ENCODE results near the gene NPR2.
A peak's percentile ranks its signal among the peaks of the same experiment; 100 is the strongest.

The NPR2 gene

DNA sequence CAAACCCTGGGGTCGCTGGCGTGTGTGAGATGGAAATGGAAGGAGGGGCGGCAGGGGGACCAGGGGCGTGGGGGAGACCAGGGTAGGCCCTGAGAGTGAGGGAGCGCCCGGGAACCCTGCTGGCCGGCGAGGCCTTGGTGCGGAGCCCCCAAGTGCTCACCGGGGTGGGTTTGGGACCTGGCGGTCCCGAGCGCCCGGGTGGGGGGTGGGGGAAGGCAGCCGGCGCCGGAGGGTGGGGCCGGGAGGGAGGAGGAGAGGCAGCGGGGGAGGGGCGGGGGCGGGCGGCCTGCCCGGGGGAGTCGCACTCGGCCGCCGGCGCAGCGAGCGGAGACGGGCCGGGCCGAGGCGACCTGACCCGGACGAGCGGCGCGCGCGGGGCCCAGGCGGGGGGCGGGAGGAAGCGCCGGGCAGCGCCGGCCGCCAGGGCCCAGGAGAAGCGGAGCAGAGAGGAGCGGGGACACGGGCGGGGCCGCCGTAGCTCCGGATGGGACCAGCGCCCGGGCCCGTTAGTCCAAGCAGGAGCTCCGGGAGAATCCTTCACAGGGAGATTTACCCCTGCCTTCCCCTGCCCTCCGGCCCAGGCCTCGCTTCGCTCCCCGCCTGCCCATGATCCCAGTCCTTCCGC is at the start of gene NPR2:
TSS of gene NPR2 (plus strand) at position 295 of the 625 bp plus-strand sequence. CDS start 818 bp downstream, outside the sequence.
- H3K27ac Mint-ChIP-seq: no peak within 1 kb of the TSS
- H3K4me1 Mint-ChIP-seq: peaks cover 17% of the 10 kb centered on the region
- H3K9me3 Mint-ChIP-seq: no peaks in the 10 kb centered on the region
- peaks cover 5% of the 10 kb centered on the region for H3K36me3 Mint-ChIP-seq
- H3K27me3 Mint-ChIP-seq: no peaks in the 10 kb centered on the region
- H3K4me3 Mint-ChIP-seq: no peak within 1 kb of the TSS

DNA sequence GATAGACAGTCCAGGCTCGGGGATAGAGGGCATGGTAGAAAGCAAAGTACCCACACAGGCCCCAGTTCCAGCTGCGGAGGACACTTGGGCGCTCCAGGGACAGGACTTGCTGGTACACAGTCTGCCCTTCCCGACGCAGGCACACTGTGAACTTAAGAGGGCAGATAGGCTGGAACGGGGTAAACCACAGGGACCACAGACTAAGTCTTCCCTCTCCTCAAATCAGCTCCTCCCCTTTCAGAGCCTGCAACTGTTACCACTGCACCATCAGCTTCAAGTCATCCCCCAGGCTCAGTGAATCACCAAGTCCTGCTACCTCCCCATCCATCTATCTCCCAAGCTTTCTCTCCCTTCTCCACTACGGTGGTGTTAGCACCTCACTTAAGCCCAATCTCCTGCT is 49.7 kb upstream of the NPR2 start:
- H3K4me3 Mint-ChIP-seq: no peak overlapping the region
- peaks cover 24% of the 10 kb centered on the region for H3K4me1 Mint-ChIP-seq
- H3K27me3 Mint-ChIP-seq: no peaks in the 10 kb centered on the region
- H3K36me3 Mint-ChIP-seq: peaks cover 2% of the 10 kb centered on the region
- no peak overlapping the region for H3K27ac Mint-ChIP-seq
- no peaks in the 10 kb centered on the region for H3K9me3 Mint-ChIP-seq

DNA sequence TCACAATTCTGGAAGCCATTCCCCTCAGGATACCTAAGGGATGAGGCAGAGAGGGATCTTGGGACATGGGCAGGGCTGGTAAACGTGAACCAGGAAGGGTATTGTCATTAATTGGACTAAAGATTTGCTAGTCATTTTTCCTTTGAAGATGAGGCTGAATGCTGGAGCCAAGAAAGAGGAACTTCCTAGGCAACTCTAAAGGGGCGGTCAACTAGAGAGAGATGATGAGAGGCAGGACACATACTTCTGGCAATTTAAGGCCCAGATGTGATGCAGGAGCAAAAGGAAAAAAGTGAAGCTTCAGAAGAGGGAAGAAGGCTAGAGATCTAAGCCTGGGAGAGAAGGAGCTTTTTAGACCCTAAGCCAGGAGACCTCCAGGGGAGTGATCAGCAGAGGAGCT is 47.9 kb upstream of the NPR2 start:
- Mint-ChIP-seq H3K36me3 (peaks cover 2% of the 10 kb centered on the region), H3K4me1 (peaks cover 40% of the 10 kb centered on the region)

DNA sequence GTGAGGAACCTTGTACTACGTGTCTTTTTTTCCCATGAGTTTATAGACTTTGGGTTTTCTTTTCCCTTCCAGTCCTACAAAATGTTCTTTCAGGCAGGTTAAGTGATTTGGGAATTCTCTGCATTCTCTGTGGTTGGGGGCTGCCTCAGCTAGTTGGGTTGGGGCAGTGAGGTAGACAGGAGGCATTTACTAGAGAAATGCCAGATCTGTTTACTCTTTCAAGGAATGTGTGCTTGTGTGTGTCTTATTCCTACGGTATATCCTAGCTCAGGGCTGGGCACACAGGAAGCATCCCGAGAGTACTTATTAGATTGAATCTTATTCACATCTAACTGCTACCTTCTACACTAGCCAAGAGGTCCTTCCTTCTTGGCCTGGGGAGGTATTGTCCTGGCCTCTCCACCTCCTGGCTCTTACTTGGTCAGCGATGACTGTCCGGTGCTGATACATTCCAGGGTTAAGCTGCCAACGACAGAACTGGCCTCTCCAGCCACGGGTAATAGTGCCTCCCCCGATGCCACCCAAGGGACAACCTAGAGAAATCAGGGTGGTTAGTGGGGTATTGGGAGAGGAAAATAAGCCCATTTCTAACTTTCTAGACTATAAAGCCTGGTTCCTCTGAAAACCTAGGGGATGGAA is 47.4 kb upstream of the NPR2 start:
- Mint-ChIP-seq H3K27ac (no peak overlapping the region), H3K4me1 (peaks cover 40% of the 10 kb centered on the region), H3K4me3 (no peak overlapping the region), H3K36me3 (peaks cover 2% of the 10 kb centered on the region), H3K27me3 (no peaks in the 10 kb centered on the region), H3K9me3 (no peaks in the 10 kb centered on the region)

More for the DNA sequence above, 47.9 kb upstream of the NPR2 start:
- no peak overlapping the region for H3K4me3 Mint-ChIP-seq
- no peaks in the 10 kb centered on the region for H3K27me3 Mint-ChIP-seq
- H3K9me3 Mint-ChIP-seq: no peaks in the 10 kb centered on the region
- H3K27ac Mint-ChIP-seq: no peak overlapping the region

DNA sequence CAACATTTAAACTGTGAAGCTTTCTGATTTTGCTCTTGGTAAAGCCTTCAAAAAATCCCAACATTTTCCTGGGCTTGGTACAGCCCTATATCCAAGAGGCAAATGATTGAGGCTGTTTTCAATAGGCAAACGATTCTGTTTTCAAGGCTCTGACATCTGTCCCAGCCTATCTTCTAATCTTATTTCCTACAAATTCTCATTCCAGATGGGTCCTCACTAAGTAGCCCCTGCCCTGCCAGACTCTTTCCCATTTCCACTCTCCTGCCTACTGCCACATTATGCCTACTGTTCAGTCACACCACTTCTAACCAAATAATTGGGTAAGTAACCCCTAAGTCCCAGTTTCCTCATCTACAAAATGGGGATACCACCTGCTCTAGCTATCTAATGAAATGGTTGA is 45.8 kb upstream of the NPR2 start:
- H3K27me3 Mint-ChIP-seq: no peaks in the 10 kb centered on the region
- peaks cover 2% of the 10 kb centered on the region for H3K36me3 Mint-ChIP-seq
- no peaks in the 10 kb centered on the region for H3K9me3 Mint-ChIP-seq
- H3K4me3 Mint-ChIP-seq: peak overlapping the region; percentile 63
- H3K4me1 Mint-ChIP-seq: peaks cover 47% of the 10 kb centered on the region
- H3K27ac Mint-ChIP-seq: peak overlapping the region; percentile 59

DNA sequence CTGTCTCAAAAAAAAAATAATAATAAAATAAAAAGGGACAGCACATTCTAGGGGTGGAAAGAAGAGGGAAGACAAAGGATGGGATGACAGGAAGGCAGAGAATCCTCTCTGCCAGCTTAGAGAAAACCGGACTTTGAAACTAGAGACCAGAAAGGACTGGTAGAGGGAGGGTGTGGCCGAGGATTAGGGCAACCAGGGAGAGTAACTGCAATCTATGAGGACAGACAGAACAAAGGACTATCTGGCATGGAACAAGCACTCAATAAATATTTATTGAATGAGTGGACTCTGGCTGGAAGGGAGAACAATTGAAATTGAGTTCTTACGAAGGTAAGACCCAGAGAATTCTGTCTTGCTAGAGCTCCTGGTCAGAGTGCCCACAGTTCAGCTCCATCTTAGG is 44.8 kb upstream of the NPR2 start:
- Mint-ChIP-seq H3K36me3 (peaks cover 2% of the 10 kb centered on the region), H3K4me3 (peak overlapping the region; percentile 91), H3K27ac (no peak overlapping the region), H3K27me3 (no peaks in the 10 kb centered on the region), H3K9me3 (no peaks in the 10 kb centered on the region), H3K4me1 (peaks cover 47% of the 10 kb centered on the region)

DNA sequence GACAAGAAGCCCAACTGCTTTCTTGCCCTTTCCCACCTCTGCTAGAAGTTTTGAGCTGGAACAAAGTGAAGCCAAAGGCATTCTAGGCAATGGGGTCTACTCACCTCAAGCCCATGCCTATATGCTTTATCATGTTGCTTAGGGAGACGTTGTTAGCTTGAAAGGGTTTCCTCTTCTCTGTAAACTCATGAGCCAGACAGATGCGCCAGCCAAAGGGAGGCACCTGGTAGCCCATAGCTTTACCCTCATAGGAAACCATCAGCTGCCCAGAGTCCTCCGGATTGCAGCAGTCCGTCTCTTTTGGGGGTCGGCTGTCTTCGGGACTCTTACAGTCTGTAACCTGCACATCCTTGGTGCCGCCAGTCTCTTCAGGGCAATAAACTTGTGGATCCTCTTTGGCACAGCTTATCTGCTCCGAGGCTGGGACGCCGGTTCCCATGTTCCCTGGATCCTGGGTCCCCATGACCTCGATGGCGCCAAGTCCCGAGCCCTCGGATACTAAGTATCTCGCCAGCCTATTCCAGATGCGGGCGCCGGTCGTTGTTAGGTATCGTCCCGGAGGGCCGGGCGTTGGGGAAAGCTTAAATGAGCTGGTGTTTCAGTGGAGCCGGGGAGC is 43.0 kb upstream of the NPR2 start:
- H3K9me3 Mint-ChIP-seq: no peaks in the 10 kb centered on the region
- peaks cover 7% of the 10 kb centered on the region for H3K36me3 Mint-ChIP-seq
- H3K27me3 Mint-ChIP-seq: no peaks in the 10 kb centered on the region
- peaks cover 37% of the 10 kb centered on the region for H3K4me1 Mint-ChIP-seq
- peak overlapping the region; percentile 91 for H3K4me3 Mint-ChIP-seq
- peak overlapping the region; percentile 83 for H3K27ac Mint-ChIP-seq

DNA sequence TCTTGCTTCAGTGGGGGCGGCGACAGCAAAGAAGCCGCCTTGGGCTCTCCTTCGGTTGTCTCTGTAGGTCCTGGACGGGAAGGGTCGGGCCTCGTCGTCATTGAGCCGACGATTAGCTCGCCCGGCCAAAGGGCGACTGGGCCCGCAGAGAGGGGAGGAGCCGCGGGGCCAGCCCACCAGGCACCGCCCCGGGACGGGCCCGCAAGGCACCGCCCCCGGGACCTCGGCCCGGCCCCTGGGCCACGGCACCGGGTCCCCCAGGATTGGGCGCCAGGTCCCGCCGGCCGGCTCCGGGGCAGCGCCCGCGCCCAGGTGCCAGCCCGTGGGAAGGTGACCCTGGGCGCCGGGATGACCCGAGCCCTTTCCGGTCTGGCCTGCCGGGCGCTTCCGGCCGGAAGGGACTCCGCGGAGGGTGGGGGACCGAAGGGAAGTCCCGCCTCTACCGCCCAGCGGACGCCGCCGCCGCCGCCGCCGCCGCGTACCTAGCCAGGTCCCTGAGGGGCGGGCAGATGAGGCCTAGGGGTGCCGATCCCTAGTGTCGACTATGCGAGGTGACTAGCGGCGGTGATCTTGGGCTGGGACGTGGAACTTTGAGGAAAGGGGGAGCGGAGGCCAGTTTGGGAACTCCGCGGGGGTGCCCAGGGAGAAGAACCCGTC is 42.4 kb upstream of the NPR2 start, which contains the start of the genes GBA2 and RGP1:
TSS of gene GBA2 (minus strand) at position 371 of the 657 bp plus-strand sequence. CDS start 524 bp downstream, outside the sequence.
TSS of gene RGP1 (plus strand) at position 430 of the 657 bp plus-strand sequence. CDS start 469 bp downstream, outside the sequence.
- Mint-ChIP-seq H3K27me3 (no peaks in the 10 kb centered on the region), H3K4me3 (peak within 1 kb of the TSS; percentile 92), H3K4me1 (peaks cover 37% of the 10 kb centered on the region), H3K9me3 (no peaks in the 10 kb centered on the region), H3K27ac (peak within 1 kb of the TSS; percentile 87), H3K36me3 (peaks cover 12% of the 10 kb centered on the region)

DNA sequence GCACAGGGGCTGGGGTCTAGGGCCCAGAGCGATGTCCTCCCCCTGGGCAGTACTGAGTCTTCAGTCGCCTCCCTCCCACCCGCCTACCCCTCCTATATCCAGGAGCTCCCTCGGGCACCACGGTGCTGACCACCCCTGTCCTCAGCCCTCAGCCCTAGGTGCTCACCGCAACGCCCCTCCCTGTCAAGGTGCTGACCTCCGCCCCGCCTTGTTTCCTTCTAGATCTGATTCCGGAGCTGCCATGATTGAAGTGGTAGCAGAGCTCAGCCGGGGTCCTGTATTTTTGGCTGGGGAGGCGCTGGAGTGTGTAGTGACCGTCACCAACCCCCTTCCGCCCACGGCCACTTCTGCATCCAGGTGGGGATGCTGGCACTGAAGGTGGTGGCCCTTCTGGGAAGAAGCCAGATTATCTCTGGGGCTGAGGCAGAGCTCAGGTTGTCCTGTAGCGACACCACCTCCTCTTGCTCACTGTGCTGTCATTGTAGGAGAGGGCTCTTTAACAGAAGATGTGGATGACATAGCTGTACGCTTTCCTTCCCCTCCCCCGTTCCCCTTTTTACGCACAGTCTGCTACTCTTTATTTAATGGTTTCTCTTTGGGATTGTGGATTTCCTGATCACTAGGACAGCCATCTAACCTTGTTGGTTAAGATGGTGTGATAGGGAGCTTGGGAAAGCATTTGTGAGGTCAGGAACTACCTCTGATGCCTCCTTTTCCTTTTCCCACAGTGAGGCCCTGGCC is 41.7 kb upstream of the NPR2 start:
- peaks cover 12% of the 10 kb centered on the region for H3K36me3 Mint-ChIP-seq
- peak overlapping the region; percentile 87 for H3K27ac Mint-ChIP-seq
- peak overlapping the region; percentile 92 for H3K4me3 Mint-ChIP-seq
- H3K9me3 Mint-ChIP-seq: no peaks in the 10 kb centered on the region
- no peaks in the 10 kb centered on the region for H3K27me3 Mint-ChIP-seq
- H3K4me1 Mint-ChIP-seq: peaks cover 37% of the 10 kb centered on the region

DNA sequence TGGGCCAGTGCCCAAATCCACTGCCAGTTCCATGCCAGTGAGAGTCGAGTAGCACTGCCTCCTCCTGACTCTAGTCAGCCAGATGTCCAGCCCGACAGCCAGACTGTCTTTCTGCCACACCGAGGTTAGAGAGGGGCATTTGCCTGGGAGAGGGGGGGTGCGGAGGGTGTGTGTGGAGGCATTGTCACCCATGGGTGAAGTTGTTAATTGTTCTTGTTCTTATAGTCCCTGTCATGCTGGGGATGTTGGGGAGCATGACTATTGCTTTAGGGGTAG is 41.2 kb upstream of the NPR2 start:
- peak overlapping the region; percentile 92 for H3K4me3 Mint-ChIP-seq
- peaks cover 37% of the 10 kb centered on the region for H3K4me1 Mint-ChIP-seq
- H3K9me3 Mint-ChIP-seq: no peaks in the 10 kb centered on the region
- H3K27me3 Mint-ChIP-seq: no peaks in the 10 kb centered on the region
- H3K36me3 Mint-ChIP-seq: peaks cover 12% of the 10 kb centered on the region
- H3K27ac Mint-ChIP-seq: no peak overlapping the region

DNA sequence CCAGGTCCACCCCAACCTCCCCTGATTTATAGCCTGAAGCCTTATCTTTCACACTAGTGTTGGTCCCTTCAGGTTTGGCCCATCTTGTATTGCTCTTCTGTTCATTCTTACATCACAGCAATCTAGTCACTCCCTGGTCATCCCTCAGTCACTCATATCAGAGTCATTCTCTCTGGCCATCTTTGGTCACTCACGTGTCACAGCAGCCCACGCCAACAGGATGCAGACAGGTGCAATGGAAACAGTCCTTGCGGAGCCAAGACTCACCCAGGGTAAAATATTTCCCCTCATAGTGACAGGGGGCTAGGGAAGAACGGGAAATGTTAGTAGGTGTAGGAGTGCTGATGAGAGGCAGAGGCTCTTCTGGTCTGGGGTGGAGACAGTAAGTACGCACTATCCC is 37.9 kb upstream of the NPR2 start:
- H3K36me3 Mint-ChIP-seq: peaks cover 10% of the 10 kb centered on the region
- H3K4me1 Mint-ChIP-seq: peaks cover 26% of the 10 kb centered on the region
- no peaks in the 10 kb centered on the region for H3K9me3 Mint-ChIP-seq
- H3K27me3 Mint-ChIP-seq: no peaks in the 10 kb centered on the region
- no peak overlapping the region for H3K4me3 Mint-ChIP-seq
- H3K27ac Mint-ChIP-seq: peak overlapping the region; percentile 70

DNA sequence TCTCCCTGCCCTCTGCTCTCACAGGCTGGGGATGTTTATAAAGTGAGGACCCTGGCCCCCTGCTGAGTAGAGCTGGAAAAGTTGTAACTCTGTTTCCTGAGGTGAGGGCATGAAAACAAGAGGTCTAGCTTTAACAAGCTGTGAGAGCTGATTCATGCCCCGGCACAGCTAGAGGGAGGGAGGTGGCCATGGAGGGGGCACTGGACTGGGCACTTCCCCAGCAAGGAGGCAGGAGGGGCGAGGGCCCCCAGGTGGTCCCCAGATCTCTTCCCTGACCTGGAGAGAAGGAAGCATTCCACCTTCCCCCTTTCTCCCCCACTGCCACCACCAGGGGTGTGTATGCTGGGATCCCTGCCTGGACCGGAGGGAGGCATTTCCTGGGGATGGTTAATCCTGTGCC is 37.1 kb upstream of the NPR2 start, which contains the start of gene MSMP:
TSS of gene MSMP (minus strand) at position 13 of the 400 bp plus-strand sequence. CDS start 147 bp downstream, outside the sequence.
- Mint-ChIP-seq H3K27ac (peak within 1 kb of the TSS; percentile 70), H3K36me3 (peaks cover 10% of the 10 kb centered on the region), H3K4me1 (peaks cover 32% of the 10 kb centered on the region), H3K4me3 (no peak within 1 kb of the TSS), H3K9me3 (no peaks in the 10 kb centered on the region), H3K27me3 (no peaks in the 10 kb centered on the region)

DNA sequence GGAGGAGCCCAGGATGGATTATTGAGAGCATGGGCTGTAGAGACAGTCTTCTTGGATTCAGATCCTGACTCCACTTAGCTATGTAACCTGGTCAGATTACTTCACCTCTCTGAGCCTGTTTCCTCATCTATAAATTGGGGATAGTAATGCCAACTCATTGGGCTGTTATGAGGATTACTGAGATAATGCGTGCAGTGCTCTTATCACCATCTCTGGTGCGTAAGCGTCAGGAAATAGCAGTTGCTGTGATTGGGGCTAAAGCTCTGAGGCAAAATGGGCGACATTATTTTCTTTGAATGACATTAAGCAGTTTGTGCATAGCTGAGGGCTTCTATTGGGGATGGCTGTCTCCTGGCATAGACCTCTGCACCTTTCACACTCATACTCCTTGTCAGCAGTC is 36.3 kb upstream of the NPR2 start:
- H3K36me3 Mint-ChIP-seq: peaks cover 10% of the 10 kb centered on the region
- no peaks in the 10 kb centered on the region for H3K27me3 Mint-ChIP-seq
- H3K27ac Mint-ChIP-seq: no peak overlapping the region
- peaks cover 33% of the 10 kb centered on the region for H3K4me1 Mint-ChIP-seq
- no peak overlapping the region for H3K4me3 Mint-ChIP-seq
- no peaks in the 10 kb centered on the region for H3K9me3 Mint-ChIP-seq

DNA sequence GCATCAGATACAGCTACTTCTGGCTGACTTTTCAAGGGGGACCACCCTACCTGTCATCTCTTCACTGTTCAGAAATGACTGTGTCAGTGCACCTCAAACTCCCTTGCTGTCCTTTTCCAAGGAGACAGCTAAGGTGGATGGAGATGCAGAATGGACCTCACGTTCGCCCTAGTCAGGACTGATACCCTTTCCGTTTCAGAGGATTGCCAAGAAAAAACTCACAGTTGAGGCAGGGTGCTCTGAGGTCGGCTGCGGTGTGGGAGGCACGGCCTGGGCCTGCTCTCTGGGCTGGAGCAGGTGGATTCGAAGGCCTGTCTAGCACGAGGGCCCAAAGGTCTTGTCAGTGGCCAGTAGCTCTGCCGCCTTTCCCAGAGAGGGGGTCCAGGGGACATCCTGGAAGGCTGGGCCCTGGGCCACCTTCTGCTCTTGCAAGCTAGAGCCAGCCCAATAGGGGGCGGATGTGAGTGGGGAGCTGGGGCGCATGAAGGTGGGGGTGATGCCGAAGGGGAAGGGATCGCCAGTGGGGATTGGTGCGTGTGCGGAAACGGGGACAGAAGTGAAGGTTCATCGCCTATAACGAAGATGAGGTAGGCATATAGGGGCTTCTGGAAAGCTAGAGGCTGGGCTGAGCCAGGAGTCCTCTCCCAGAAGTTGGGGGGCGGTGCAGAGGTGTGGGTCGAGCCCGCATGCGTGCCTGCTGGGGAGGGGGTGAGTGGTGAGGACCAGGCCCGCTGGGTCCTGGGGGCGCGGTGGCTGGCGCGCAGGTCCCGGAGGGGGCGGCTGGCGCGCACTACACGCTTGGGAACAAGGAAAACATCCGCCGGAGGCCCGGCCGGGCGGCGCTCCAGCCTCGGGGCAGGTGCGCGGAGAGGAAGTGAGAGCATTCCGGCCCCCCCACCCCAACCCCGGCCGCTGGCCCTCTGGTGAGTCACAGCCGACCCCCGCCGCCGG is 34.8 kb upstream of the NPR2 start:
- H3K4me1 Mint-ChIP-seq: peaks cover 43% of the 10 kb centered on the region
- no peaks in the 10 kb centered on the region for H3K27me3 Mint-ChIP-seq
- peak overlapping the region; percentile 93 for H3K4me3 Mint-ChIP-seq
- H3K36me3 Mint-ChIP-seq: peaks cover 13% of the 10 kb centered on the region
- H3K9me3 Mint-ChIP-seq: no peaks in the 10 kb centered on the region
- H3K27ac Mint-ChIP-seq: peak overlapping the region; percentile 97
